Anterior cingulate cortex (tissue), 58 donors: Measurements from ENCODE around the gene CNST.
A peak's percentile ranks its signal among the peaks of the same experiment; 100 is the strongest.
"Not testable (repeated sequence)": the region's sequence is repeated elsewhere in the genome, so short reads cannot be mapped to it uniquely, and the experiment has no call there.

Experiments used
- DNase-seq, 58 donors: peaks; one replicate each; lab custom pipeline; 2025; lab: John Stamatoyannopoulos, UW

CNST gene

DNA sequence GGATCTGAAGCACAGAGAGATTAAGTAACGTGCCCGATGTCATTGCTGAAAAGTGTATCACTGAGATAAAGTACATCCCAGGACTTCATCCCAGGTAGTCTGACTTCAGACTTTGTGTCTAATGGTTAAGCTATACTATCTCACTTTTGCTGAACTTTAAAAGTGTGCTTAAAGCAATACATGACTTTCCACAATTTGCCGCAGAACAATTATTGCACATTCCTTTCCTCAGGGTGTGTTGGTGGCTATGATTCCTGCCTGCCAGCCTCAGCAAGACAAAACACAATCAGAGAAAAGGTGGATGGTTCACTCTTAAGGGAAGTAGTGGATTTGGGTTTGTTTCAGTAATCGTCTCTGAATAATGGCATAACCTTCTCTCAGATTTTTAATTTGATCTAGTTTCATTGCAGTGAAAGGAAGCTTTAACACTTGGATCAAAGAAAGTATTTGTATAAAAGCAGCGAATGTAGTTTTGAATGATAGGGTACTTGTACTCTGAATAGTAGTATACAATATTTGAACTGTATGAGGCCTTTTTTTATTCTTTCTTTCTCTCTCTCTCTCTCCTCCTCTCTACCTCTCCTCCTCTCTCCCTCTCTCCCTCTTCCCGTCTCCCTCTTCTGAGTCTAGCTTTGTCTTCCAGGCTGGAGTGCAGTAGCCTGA is 47.0 kb downstream of the CNST start:
- DNase-seq, result no peak

DNA sequence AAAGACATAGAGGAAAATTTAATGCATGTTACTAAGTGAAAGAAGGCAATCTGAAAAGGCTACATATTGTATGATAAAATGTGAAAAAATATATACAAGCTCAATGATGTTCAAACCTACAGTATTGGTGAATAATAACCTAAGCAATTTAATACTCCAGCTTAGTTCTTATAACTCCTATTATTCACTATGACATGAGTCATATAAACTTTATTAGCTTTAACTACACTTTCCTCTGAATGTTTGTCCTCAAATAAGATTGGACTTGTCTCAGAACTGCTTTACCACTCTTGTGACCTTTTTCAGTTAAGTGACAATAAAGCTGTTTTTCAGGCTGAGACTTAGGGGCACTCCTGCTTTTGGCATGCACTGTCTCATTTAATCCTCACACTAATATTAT is 50.9 kb downstream of the CNST start:
- DNase-seq, result no peak

DNA sequence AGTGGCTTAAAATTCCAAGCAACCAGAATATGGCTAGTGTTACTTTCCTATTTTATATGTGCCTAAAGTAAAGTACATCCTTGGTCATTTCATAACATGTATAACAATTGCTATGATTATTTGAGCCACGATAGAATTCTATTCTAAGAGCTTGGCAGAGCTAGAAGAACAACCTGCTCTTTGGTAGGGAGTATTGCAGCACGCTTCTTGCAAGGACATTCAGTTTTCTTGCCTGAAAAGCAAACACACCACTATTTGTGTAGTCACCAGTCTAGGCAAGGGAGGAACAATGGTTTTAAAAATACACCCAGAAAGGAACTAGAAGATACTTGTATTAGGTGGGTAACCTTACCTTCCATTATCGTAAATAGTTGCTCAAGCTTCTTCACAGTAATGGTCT is 51.5 kb downstream of the CNST start:
- DNase-seq, result peak in 2 of 58 donors; percentile 3 to 19

DNA sequence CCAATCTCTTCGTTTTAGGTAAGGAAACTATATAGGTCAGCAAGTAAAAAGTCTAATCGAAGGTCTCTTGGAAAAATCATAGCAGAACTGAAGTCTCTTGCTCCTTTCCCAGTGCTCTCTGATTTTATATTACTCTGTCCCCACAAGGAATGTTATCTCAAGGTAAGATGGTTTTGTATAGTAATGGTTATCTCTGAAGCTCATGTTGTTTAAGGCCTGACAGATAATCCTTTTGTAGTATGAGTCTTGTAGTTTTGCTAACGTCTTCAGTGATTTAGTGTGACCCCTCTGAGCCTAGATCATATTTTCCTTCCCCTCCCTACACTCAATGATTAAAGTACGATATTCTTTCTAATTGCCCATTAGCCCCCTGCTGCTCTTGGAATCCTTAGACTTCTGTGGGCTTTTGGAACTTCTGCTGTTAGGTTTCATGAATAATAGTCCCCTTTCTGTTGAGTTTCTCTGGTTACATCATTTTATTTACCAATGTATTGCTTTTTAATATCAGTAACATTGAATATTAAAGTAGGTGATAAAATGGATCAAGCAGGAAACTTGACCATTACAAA is 52.1 kb downstream of the CNST start:
- no peak for DNase-seq

DNA sequence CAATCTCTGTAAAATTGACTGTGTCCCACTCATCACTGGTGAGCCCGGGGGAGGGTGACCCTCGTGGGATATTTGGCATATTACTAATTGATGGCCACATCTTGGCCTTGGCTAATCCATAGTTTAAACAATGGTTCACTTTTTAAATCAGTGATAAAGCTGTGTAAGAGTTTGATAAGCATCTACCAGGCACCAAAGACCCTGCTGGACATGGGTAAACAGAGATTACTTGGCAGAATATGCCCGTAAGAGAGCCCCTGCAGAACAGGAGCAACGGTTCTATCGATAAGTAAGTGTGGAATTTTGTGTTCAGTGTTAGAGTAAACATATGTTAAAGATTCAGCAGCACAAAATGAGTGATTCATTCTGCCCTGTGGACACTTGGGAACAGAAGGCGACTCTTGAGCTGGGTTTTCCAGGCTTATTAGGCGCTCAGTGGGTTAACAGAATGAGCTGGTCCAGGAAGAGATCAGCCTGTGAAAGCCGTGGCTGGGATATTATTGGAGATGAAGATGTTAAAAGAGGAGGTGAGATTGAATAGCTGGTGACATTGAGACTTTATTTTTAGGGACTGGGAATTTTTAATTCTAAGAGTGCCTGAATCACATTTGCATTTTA is 55.9 kb downstream of the CNST start:
- no peak for DNase-seq

DNA sequence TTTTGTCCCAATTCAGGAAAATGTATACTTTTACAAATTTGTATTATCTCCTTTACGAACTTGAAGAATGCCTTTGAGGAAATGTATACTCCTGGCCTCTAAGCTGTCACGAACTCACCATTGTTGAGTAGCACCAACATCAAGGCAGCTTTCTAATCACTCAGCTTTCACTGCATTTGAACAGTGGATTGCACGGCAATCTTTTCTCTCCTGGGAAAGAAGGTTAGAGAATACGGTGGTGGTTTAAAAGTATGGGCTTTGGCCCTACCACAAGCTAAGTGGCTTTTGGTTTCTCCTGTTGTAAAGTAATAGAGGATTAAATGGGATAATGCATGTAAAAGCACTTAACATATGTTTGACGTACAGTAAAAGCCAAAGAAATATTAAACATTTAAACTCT is 57.8 kb downstream of the CNST start:
- no peak for DNase-seq

DNA sequence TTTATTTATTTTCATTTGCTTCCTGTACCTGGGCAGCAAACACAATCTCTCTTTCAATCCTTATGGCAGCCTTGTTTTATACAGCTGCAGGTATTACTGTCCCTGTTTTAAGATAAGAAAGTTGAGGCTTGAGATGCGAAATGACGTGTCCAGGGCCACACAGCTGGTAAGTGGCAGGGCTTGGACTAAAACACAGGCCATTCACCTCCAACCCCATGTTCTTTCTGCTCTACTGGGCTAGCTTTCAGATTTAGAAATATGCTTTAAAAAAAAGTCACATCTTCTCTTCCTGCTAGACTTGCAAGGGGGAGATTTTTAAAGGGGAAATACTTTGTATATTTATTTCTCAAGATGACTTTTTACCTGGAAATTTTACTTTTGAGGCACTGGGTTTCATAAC is 62.8 kb downstream of the CNST start:
- DNase-seq, result no peak

DNA sequence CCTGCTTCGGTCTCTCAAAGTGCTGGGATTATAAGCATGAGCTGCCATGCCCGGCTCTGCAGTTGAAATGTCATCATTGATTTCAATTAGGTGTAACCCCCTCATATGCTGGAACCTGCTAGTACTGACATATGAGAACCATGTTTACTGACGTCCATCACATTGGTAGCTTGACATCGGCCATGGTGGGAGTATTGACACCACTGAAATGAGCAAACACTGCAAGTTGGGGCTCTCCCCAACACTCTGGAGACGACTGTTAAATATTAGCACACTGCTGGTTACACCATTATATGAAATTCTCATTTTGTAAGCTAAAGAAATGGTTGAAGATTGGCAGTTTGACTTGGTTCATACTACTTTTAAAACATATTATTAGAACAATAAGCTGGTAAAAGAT is 63.7 kb downstream of the CNST start:
- no peak for DNase-seq

DNA sequence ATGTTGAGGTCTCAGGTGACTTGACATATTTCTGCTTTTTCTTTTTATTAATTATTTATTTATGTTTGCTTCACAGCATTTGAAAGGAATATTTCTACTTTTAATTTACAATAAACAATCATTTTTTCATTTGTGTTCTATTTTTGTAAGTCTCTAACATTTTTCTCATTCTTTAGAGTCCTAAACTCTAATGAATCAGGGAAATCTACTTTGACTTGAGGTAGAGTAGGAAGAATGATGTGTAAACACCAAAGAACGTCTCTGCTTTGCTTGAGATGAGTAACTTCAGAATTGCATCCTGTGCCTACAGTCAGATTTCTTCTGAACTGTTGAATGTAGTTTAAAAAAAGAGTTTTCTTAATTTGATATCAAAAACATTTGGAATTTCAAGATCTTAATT is 65.2 kb downstream of the CNST start:
- DNase-seq, result no peak

DNA sequence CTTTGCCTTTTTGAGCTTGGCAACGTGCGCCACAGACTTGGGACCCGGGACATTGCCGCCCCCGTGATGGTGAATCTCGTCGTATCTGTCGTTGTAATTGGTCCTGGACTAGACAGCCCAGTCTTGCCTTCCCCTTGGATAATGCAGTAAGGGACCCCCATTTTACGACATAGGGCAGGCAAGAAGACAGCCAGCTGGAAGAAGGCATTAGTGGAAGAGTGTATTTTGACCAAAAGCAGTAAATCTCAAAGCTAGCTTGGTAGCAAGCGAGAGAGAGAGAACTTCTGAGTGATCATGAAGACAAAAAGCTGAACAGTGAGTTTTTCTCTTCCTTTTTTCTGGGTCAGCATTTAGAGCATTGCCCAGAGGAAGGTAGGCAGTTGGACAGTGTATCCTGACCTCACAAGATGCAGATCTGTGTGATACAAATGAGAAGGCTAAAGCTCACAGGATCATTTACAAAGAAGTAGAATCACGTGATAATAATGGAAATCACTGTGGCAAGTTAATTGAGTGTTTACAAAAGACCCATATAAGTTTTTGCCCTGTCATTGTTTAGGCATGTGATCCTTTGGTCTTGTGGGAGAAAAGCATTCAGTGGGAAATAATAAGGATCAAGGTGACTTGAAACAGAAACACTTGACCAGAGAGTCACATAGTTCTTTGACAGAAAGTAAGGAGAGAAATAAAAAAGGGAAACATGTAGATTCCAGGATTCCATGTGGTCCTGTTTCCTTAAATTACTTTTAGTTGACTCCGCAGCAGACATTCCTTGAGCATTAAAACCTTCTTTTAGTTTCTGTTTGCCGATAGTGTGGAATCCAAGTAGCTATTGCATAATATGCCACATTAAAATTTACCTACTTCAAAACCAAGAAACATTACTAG is 66.3 kb downstream of the CNST start:
- no peak for DNase-seq

DNA sequence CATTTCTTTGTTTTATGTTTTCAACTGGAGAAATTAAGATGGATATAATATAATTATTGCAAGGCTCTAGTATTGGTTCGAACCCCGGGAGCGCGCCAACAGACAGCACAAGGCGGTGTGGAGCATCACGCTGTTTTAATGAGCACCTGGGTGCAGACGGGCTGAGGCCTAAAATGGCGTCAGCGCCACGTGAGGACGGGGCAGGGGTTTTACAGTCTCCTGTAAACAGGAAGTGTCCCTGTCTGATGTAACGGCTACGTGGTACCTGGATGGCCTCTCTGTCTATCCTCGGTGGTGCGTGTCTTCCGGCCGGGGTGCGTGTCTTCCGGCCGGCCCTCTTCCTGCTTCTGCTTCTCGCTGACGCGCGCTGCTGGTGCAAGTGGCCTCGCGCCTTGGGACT is 68.4 kb downstream of the CNST start:
- not testable (repeated sequence) for DNase-seq

DNA sequence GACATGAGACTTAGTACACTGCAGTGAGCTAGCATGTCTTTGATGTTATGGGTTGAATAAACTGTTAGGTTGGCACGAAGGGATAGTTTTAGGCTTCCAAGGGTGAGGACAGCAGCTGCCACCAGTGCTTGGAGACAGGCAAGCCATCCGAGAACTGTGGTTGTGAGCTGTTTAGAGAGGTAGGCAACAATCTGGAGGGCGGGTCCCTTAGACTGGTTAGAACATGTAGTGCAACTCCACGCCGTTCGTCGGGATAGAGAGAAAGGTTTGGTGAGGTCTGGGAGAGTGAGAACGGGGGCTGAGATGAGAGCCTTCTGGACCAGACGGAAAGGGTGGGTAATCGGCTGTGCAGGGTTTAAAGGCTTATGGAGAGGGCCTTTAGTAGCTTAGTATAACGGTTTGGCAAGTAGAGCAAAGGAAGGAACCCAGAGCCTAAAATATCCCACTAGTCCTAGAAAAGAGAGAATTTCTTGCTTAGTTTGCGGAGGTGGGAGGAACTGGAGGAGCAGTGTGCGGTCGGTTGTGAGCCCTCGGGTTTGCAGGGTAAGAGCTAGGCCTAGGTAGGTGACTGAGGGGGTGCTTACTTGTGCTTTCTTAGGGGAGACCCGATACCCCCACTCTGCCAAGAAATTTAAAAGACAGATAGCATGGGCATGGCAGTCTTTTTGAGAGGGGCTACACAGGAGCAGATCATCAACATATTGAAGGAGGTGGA is 72.8 kb downstream of the CNST start:
- DNase-seq, result peak in 1 of 58 donors; percentile 7

DNA sequence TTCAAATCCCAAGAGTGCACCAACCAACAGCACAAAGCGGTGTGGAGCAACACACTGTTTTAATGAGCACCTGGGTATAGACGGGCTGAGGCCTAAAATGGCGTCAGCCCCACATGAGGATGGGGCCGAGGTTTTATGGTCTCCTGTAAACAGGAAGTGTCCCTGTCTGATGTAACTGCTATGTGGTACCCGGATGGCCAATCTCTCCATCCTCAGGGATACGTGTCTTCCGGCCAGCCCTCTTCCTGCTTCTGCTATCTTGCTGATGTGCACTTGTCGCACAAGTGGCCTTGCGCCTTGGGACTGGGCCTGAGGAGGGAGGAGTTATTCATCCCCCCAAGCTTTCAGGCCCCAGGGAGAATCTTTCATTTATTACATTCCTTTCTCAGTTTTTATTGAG is 73.5 kb downstream of the CNST start:
- no peak for DNase-seq

DNA sequence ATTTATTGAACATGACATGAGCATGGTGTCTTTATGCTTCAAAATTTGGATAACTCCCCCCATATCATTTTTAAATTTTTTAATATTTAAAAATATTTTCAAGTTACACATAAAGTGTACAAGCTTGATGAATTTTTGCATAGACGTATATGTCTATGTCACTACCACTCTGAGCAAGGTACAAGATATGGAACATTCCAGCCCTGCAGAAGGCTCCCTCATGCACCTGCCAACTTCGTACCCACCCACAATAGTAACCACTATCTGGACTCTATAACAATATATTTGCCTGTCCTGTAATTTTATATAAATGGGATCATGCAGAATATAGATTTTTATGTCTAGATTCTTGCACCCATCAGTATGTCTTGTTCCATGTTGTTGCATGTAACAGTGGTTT is 74.5 kb downstream of the CNST start:
- DNase-seq, result no peak

DNA sequence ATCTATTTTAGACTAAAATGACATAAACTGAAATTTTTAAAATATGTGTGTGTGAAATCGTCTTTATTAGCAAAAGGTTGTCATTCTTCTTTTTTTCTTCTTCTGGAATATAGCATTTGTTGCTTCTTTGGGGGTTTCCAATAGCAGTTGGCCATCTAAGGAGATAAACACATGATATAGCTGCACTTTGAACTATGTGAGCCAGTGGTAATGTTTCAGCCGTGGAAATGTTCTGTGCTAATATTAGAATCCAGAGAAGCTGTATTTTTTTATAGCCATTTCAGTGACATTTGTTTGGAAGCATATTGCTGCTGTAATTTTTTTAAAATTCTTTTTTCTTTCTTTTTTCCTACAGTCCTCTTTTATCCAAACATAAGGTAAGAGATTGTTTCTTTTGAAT is 75.1 kb downstream of the CNST start:
- DNase-seq, result no peak

DNA sequence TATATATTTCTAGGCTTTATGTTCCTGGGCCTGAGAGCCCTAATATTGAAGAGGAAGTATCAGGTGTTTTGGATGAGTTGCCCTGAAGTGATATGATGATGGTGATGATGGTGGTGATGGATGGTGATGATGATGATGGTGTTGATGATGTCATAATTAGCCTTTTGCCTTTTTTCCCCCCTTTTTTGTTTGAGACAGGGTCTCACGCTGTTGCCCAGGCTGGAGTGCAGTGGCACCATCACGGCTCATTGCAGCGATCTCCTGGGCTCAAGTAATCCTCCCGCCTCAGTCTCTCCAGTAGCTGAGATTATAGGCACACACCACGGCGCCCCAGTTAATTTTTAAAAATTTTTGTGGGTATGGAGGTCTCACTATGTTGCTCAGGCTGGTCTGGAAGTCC is 76.5 kb downstream of the CNST start:
- no peak for DNase-seq

DNA sequence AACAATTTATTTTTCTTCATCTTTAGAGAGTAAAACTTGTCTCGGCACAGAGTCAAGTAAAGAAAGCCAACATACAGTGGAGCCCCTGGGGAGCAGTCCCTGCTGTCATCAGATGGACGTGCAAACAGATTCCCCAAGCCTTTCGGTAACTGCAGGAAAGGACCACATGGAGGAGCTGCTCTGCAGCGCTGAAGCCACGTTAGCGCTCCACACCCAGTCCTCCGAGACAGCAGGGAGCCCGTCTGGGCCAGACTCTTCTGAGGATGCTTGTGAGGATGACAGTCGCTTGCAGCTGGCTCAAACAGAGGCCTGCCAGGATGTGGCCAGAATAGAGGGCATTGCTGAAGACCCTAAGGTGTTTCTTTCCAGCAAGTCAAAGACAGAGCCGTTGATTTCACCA is 80.9 kb downstream of the CNST start:
- DNase-seq, result peak in 51 of 58 donors; percentile 11 to 88 (median 47)

DNA sequence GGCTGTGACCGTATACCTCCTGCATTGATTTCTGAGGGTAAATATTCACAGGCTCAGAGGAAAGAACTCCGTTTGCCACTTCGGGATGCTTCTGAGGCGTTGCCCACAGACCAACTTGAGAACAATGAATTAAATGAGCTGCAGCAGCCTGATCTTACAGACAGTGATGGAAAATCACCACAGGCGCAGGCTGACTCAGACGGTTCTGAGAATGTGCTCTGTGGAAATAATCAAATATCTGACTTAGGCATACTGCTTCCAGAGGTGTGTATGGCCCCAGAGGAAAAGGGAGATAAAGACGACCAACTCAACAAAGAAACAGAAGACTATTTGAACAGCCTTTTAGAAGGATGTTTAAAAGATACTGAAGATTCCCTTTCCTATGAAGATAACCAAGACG is 81.3 kb downstream of the CNST start:
- peak in 9 of 58 donors; percentile 9 to 48 (median 31) for DNase-seq

DNA sequence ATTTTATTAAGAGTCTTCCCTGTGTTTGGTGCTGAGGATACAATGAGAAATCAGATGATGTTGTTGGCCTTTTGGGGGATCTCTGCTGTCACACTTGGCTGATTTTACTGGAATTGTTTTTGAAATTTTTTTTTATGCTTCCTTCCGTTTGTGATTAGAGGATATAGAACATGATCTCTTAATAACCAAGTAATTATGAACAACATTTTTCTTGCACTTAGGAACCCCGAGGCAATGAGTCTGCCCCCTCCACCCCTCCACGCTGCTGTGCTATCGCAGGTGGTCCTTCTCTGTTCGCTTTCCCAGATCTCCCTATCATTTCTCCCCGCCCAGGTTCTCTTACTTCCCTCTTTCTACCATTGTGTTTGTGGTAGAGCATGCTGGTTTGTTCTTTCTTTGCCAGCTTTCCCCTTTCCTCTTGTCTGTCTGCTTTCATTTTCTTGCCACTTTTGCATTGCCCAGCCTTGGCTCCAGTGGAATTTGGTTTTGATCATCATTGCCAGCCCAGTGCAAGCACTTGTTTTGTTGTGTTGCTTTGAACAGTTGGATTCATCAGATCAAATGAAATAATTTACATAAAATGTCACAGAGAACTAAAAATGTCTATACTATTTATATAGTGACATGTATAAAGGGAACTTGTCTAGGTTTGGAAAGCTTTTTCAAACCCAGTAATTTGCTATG is 84.9 kb downstream of the CNST start:
- DNase-seq, result no peak

DNA sequence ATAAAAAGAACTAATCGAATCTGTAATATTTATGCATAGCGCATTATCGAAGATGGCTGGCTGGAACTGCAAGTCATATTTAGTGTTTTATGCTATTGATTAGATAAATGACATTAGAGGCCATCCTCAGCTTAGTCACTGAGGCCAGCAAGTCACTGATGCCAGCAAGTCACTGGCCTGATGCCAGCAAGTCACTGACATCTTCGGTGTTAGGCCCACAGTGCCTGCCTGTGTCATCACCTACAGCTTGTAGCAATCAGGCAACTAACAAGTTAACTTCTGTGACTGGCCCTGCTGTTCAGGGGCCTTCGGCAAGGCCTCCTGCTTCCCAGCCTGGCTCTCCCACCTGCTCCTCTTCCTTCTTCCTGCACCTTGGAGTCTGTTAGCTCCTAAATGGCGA is 92.3 kb downstream of the CNST start:
- peak in 1 of 58 donors; percentile 73 for DNase-seq
